ENCODE results near the gene THADA. TPM values are rescaled to one million over a fixed set of nuclear protein-coding genes. Genes with fewer than 3 reads are reported as not detected.

Gene THADA
- total RNA-seq, 4 donors from 2014 or later, result 49.9 to 90.2 (median 65.2) TPM

- WGBS, 2 donors, result 73 to 82% methylated on average over 4 of the region's 4 CpGs
Observed at GRCh38 chr2:43458014-43458628, 137.7 kb downstream of the THADA start.

GRCh38 chr2:43455731-43456642 is 139.9 kb downstream of the THADA start:
- H3K4me1 ChIP-seq, result peaks cover 75 to 92% of the 10 kb centered on the region in 2 donors
- no peaks in the 10 kb centered on the region for H3K9me3 ChIP-seq
- 48 to 57% methylated on average over 6 of the region's 6 CpGs for WGBS, 2 donors
- no peaks in the 10 kb centered on the region for H3K27me3 ChIP-seq
- H3K36me3 ChIP-seq, result no peaks in the 10 kb centered on the region
- TF ChIP-seq POLR2A (IDR thresholded peaks at IDR 0.05), result no peak
- peak in 4 of 6 experiments; percentile 30 to 57 (median 37) for TF ChIP-seq CTCF (IDR thresholded peaks at IDR 0.05)
- DNase-seq, result no peak
- intact Hi-C loops (cut with DNase I), result no loop called here
- no peak overlapping the region for H3K4me3 ChIP-seq (replicated peaks in 1 of 3)
- peak overlapping the region; percentile 59 to 88 (median 79) for H3K27ac ChIP-seq

More at GRCh38 chr2:43458014-43458628, 137.7 kb downstream of the THADA start:
- H3K9me3 ChIP-seq, result no peaks in the 10 kb centered on the region
- peak overlapping the region; percentile 78 to 88 (median 80) for H3K27ac ChIP-seq
- no peaks in the 10 kb centered on the region for H3K27me3 ChIP-seq
- no peaks in the 10 kb centered on the region for H3K36me3 ChIP-seq
- intact Hi-C loops (cut with DNase I), result no loop called here
- no peak for DNase-seq
- no peak overlapping the region for H3K4me3 ChIP-seq (replicated peaks in 1 of 3)
- peaks cover 87 to 97% of the 10 kb centered on the region in 2 donors for H3K4me1 ChIP-seq
- TF ChIP-seq CTCF (IDR thresholded peaks at IDR 0.05) (no peak), POLR2A (IDR thresholded peaks at IDR 0.05) (no peak)

- H3K27me3 ChIP-seq, result no peaks in the 10 kb centered on the region
- no peaks in the 10 kb centered on the region for H3K36me3 ChIP-seq
- WGBS, 2 donors, result 60 to 69% methylated on average over 5 of the region's 5 CpGs
- DNase-seq, result no peak
- H3K4me1 ChIP-seq, result peaks cover 68 to 85% of the 10 kb centered on the region in 2 donors
- no peaks in the 10 kb centered on the region for H3K9me3 ChIP-seq
- intact Hi-C loops (cut with DNase I), result no loop called here
- no peak overlapping the region for H3K4me3 ChIP-seq (replicated peaks in 1 of 3)
- peak overlapping the region; percentile 59 to 88 (median 79) for H3K27ac ChIP-seq
- no peak for TF ChIP-seq CTCF (IDR thresholded peaks at IDR 0.05)
- TF ChIP-seq POLR2A (IDR thresholded peaks at IDR 0.05), result no peak
Observed at GRCh38 chr2:43455296-43455695, 140.5 kb downstream of the THADA start.

GRCh38 chr2:43454791-43455190 is 141.0 kb downstream of the THADA start:
- Histone ChIP-seq H3K4me1 (peaks cover 63 to 86% of the 10 kb centered on the region in 2 donors), H3K27me3 (no peaks in the 10 kb centered on the region), H3K4me3 (replicated peaks in 1 of 3) (no peak overlapping the region), H3K27ac (peak overlapping the region; percentile 59 to 88 (median 79)), H3K9me3 (no peaks in the 10 kb centered on the region), H3K36me3 (no peaks in the 10 kb centered on the region)
- DNase-seq, result no peak
- WGBS, 2 donors, result 64 to 68% methylated on average over 2 of the region's 2 CpGs
- no peak for TF ChIP-seq POLR2A (IDR thresholded peaks at IDR 0.05)
- TF ChIP-seq CTCF (IDR thresholded peaks at IDR 0.05), result no peak
- intact Hi-C loops (cut with DNase I), result no loop called here

Measured in thyroid gland (tissue), 4 donors.